ENCODE measurements around the gene EHMT1.

- TF ChIP-seq, protein P1, sequence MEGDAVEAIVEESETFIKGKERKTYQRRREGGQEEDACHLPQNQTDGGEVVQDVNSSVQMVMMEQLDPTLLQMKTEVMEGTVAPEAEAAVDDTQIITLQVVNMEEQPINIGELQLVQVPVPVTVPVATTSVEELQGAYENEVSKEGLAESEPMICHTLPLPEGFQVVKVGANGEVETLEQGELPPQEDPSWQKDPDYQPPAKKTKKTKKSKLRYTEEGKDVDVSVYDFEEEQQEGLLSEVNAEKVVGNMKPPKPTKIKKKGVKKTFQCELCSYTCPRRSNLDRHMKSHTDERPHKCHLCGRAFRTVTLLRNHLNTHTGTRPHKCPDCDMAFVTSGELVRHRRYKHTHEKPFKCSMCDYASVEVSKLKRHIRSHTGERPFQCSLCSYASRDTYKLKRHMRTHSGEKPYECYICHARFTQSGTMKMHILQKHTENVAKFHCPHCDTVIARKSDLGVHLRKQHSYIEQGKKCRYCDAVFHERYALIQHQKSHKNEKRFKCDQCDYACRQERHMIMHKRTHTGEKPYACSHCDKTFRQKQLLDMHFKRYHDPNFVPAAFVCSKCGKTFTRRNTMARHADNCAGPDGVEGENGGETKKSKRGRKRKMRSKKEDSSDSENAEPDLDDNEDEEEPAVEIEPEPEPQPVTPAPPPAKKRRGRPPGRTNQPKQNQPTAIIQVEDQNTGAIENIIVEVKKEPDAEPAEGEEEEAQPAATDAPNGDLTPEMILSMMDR (conservative IDR thresholded peaks at IDR 0.05; ENCODE audit: low read length) = no peak
- no peak for TF ChIP-seq EZH2phosphoT487 (IDR thresholded peaks at IDR 0.05; ENCODE audit: borderline replicate concordance)
These were observed 121.5 kb downstream of the EHMT1 start for GRCh38 chr9:137740312-137740711.

Data from Loucy (cell line).